ENCODE measurements around the gene KRTAP10-10. TPM values are rescaled to one million over a fixed set of nuclear protein-coding genes. Genes with fewer than 3 reads are reported as not detected.

KRTAP10-10 gene
- total and polyA plus RNA-seq, 4 donors = not detected

- DNase-seq (ENCODE audit: low spot score) = no peak
- Histone ChIP-seq H3K4me1 (ENCODE audit: control insufficient read depth in 4 of 4, insufficient read depth in 4 of 4, low read length in 3 of 4) (no peaks in the 10 kb centered on the region), H3K27me3 (ENCODE audit: control insufficient read depth in 4 of 4, insufficient read depth in 4 of 4, low read length in 3 of 4) (no peaks in the 10 kb centered on the region), H3K4me3 (ENCODE audit: low read depth in 1 of 3, low read length in 3 of 3) (no peak within 1 kb of the TSS), H3K9me3 (ENCODE audit: control insufficient read depth in 4 of 4, low read length in 3 of 4) (peaks cover 0 to 11% (median 1%) of the 10 kb centered on the region in 4 donors), H3K36me3 (ENCODE audit: control insufficient read depth in 4 of 4, insufficient read depth in 3 of 4, low read depth in 1 of 4, low read length in 3 of 4) (no peaks in the 10 kb centered on the region), H3K9ac (ENCODE audit: low read depth in 1 of 2, low read length in 2 of 2) (no peak within 1 kb of the TSS), H3K27ac (ENCODE audit: low read depth in 1 of 2, low read length in 2 of 2) (no peak within 1 kb of the TSS)
- WGBS = 88% methylated on average over 8 of the region's 8 CpGs
- no peak for TF ChIP-seq RXRA (IDR thresholded peaks at IDR 0.05)
- no peak for TF ChIP-seq HNF4A (conservative IDR thresholded peaks at IDR 0.05)
- TF ChIP-seq TAF1 (conservative IDR thresholded peaks at IDR 0.05) = no peak
- no peak for TF ChIP-seq MAX (IDR thresholded peaks at IDR 0.05)
- no peak for TF ChIP-seq YY1 (IDR thresholded peaks at IDR 0.05)
- no peak for TF ChIP-seq JUND (IDR thresholded peaks at IDR 0.05)
- no peak for TF ChIP-seq CTCF (IDR thresholded peaks at IDR 0.05; ENCODE audit: low read depth, low read length, missing input control)
- TF ChIP-seq FOXA1 (IDR thresholded peaks at IDR 0.05) = no peak
- TF ChIP-seq ATF3 (IDR thresholded peaks at IDR 0.05) = no peak
- TF ChIP-seq GABPA (IDR thresholded peaks at IDR 0.05 in 1 of 2, conservative IDR thresholded peaks at IDR 0.05 in 1 of 2) = no peak
- no peak for TF ChIP-seq RAD21 (IDR thresholded peaks at IDR 0.05)
- TF ChIP-seq REST (IDR thresholded peaks at IDR 0.05) = no peak
- no peak for TF ChIP-seq ZBTB33 (IDR thresholded peaks at IDR 0.05)
- no peak for TF ChIP-seq HNF4G (IDR thresholded peaks at IDR 0.05)
- TF ChIP-seq FOXA2 (IDR thresholded peaks at IDR 0.05) = no peak
These were observed 25.1 kb upstream of the KRTAP10-10 start, which contains the start of gene KRTAP10-8 for GRCh38 chr21:44612029-44612486. Gene KRTAP10-8, plus strand, starts transcription at chr21:44612079. Its CDS starts 22 bp downstream, at chr21:44612101.

Measured in liver (tissue), 9 donors.